ENCODE measurements around the gene UCHL5. TPM values are rescaled to one million over a fixed set of nuclear protein-coding genes. Genes with fewer than 3 reads are reported as not detected.

Gene UCHL5
- total RNA-seq, 2 experiments from 2014 or later: 28.6 to 82.5 TPM

GRCh38 chr1:193079187-193079586, 20.0 kb upstream of the UCHL5 start:
- Histone ChIP-seq H3K4me3 (ENCODE audit: low read depth, low read length, poor library complexity, severe bottlenecking) (no peak overlapping the region), H3K9me2 (ENCODE audit: insufficient read depth, low read length) (no peaks in the 10 kb centered on the region), H3K4me2 (ENCODE audit: low read length) (no peak overlapping the region), H3K27ac (ENCODE audit: low read depth, low read length, poor library complexity, severe bottlenecking) (no peak overlapping the region), H3K79me2 (ENCODE audit: insufficient read depth, low read depth, low read length) (peaks cover 12% of the 10 kb centered on the region; the same call in 1 of the 2 replicates), H4K20me1 (ENCODE audit: insufficient read depth, low read length) (no peaks in the 10 kb centered on the region), H2AFZ (ENCODE audit: low read length) (no peak overlapping the region), H3K9me3 (ENCODE audit: low read length) (peaks cover 24% of the 10 kb centered on the region; the same call in 1 of the 2 replicates), H3K4me1 (ENCODE audit: insufficient read depth, low read length, poor library complexity, severe bottlenecking) (no peaks in the 10 kb centered on the region), H3K36me3 (ENCODE audit: insufficient read depth, low read length) (peaks cover 88% of the 10 kb centered on the region)
- BruUV-seq (replicated peaks): no TSS peak
- ChIA-PET POLR2A (interaction anchor here (0.6 to 1.0 kb wide), 4 partner anchors 28 to 69 kb away, joined by 3 to 9 read pairs (median 4); no protein-coding TSS in a partner anchor), CTCF (ENCODE audit: unreplicated experiment) (no interaction called here)
- DNase-seq (ENCODE audit: low spot score): no peak
- intact Hi-C loops (cut with micrococcal nuclease; ENCODE audit: unreplicated experiment): no loop called here
- TF ChIP-seq EZH2phosphoT487 (IDR thresholded peaks at IDR 0.05; ENCODE audit: borderline replicate concordance, low read depth, low read length) (no peak), CTCF (conservative IDR thresholded peaks at IDR 0.05; ENCODE audit: low read length) (no peak)

- intact Hi-C loops (cut with micrococcal nuclease; ENCODE audit: unreplicated experiment): no loop called here
- no peaks in the 10 kb centered on the region for H4K20me1 ChIP-seq (ENCODE audit: insufficient read depth, low read length)
- no peak for TF ChIP-seq EZH2phosphoT487 (IDR thresholded peaks at IDR 0.05; ENCODE audit: borderline replicate concordance, low read depth, low read length)
- no peak for TF ChIP-seq CTCF (conservative IDR thresholded peaks at IDR 0.05; ENCODE audit: low read length)
- H3K4me2 ChIP-seq (ENCODE audit: low read length): no peak overlapping the region
- ChIA-PET CTCF (ENCODE audit: unreplicated experiment) (no interaction called here), POLR2A (no interaction called here)
- H3K36me3 ChIP-seq (ENCODE audit: insufficient read depth, low read length): peaks cover 81% of the 10 kb centered on the region
- no peaks in the 10 kb centered on the region for H3K4me1 ChIP-seq (ENCODE audit: insufficient read depth, low read length, poor library complexity, severe bottlenecking)
- no peaks in the 10 kb centered on the region for H3K9me2 ChIP-seq (ENCODE audit: insufficient read depth, low read length)
- H3K79me2 ChIP-seq (ENCODE audit: insufficient read depth, low read depth, low read length): peaks cover 14% of the 10 kb centered on the region; the same call in 1 of the 2 replicates
- peaks cover 24% of the 10 kb centered on the region; the same call in 1 of the 2 replicates for H3K9me3 ChIP-seq (ENCODE audit: low read length)
- no peak overlapping the region for H3K4me3 ChIP-seq (ENCODE audit: low read depth, low read length, poor library complexity, severe bottlenecking)
- no peak overlapping the region for H2AFZ ChIP-seq (ENCODE audit: low read length)
- no TSS peak for BruUV-seq (replicated peaks)
- H3K27ac ChIP-seq (ENCODE audit: low read depth, low read length, poor library complexity, severe bottlenecking): no peak overlapping the region
- no peak for DNase-seq (ENCODE audit: low spot score)
Observed at GRCh38 chr1:193077991-193078390, 18.8 kb upstream of the UCHL5 start.

GRCh38 chr1:193070942-193071341, 11.8 kb upstream of the UCHL5 start:
- intact Hi-C loops (cut with micrococcal nuclease; ENCODE audit: unreplicated experiment): no loop called here
- ChIA-PET CTCF (ENCODE audit: unreplicated experiment) (interaction anchor here (0.6 kb wide), 1 partner anchor 460 kb away, joined by 4 read pairs; no protein-coding TSS in a partner anchor), POLR2A (interaction anchor here (0.6 to 2.7 kb wide), 5 partner anchors 12 to 265 kb away, joined by 3 to 19 read pairs (median 4); partner anchors contain the start of genes GLRX2, RO60 and UCHL5)
- Histone ChIP-seq H2AFZ (ENCODE audit: low read length) (no peak overlapping the region), H3K9me3 (ENCODE audit: low read length) (no peaks in the 10 kb centered on the region), H3K79me2 (ENCODE audit: insufficient read depth, low read depth, low read length) (peaks cover 81% of the 10 kb centered on the region; the same call in 1 of the 2 replicates), H4K20me1 (ENCODE audit: insufficient read depth, low read length) (peaks cover 13% of the 10 kb centered on the region; the same call in 1 of the 2 replicates), H3K36me3 (ENCODE audit: insufficient read depth, low read length) (peaks cover 47% of the 10 kb centered on the region), H3K4me1 (ENCODE audit: insufficient read depth, low read length, poor library complexity, severe bottlenecking) (peaks cover 27% of the 10 kb centered on the region), H3K4me3 (ENCODE audit: low read depth, low read length, poor library complexity, severe bottlenecking) (no peak overlapping the region), H3K27ac (ENCODE audit: low read depth, low read length, poor library complexity, severe bottlenecking) (no peak overlapping the region), H3K4me2 (ENCODE audit: low read length) (peak overlapping the region; percentile 45), H3K9me2 (ENCODE audit: insufficient read depth, low read length) (no peaks in the 10 kb centered on the region)
- no peak for TF ChIP-seq EZH2phosphoT487 (IDR thresholded peaks at IDR 0.05; ENCODE audit: borderline replicate concordance, low read depth, low read length)
- TF ChIP-seq CTCF (conservative IDR thresholded peaks at IDR 0.05; ENCODE audit: low read length): no peak
- DNase-seq (ENCODE audit: low spot score): peak; percentile 15
- no TSS peak for BruUV-seq (replicated peaks)
